Adrenal gland (tissue), 5 donors: ENCODE measurements around the gene UBXN1.

Experiments used
- CTCF ChIP-seq, 6 experiments: fragments of 450-650 bp in 4 of 6; fragments of 200-600 bp in 2 of 6; sonication (generic) in 1 of 6; IDR thresholded peaks; 1 replicate in 5 of 6; 2 replicates in 1 of 6; pipeline versions ENCODE4 v1.5.1 to v1.8.0; 2016 to 2021; ENCODE audit warnings: antibody characterized with exemption in 6 of 6, mild to moderate bottlenecking in 2 of 6, moderate library complexity in 1 of 6
- POLR2A ChIP-seq, 2 donors: fragments of 450-650 bp; IDR thresholded peaks; one replicate each; pipeline ENCODE4 v1.6.1; 2017; ENCODE audit warnings: antibody characterized with exemption in 2 of 2, mild to moderate bottlenecking in 2 of 2, moderate library complexity in 1 of 2
- donor health status: DM: no; HTN: no; CAD: no.

- TF ChIP-seq CTCF (IDR thresholded peaks at IDR 0.05) (no peak), POLR2A (IDR thresholded peaks at IDR 0.05) (no peak)
Observed at GRCh38 chr11:62726915-62727164, 48.0 kb upstream of the UBXN1 start.
